SK-N-SH (cell line): ENCODE measurements around the gene ZSWIM5.

ENCODE experiments used
- CTCF ChIP-seq: fragments of 200-600 bp; sonication (generic); IDR thresholded peaks from 2 replicates; pipeline ENCODE4 v1.6.1; 2017; ENCODE audit warnings: antibody characterized with exemption, mild to moderate bottlenecking, moderate library complexity
- EP300 ChIP-seq, 2 experiments: IDR thresholded peaks; 2 replicates each; pipeline versions ENCODE4 v1.4.0 to v1.6.1; 2012; ENCODE audit warnings: borderline replicate concordance in 1 of 2, low read depth in 1 of 2, low read length in 1 of 2
- GABPA ChIP-seq: IDR thresholded peaks from 2 replicates; pipeline ENCODE4 v1.4.0; 2012; ENCODE audit warnings: low read depth, mild to moderate bottlenecking
- POLR2AphosphoS5 ChIP-seq: IDR thresholded peaks from 2 replicates; pipeline ENCODE4 v1.6.1; 2012; ENCODE audit warnings: low read depth, low read length
- SMC3 ChIP-seq: IDR thresholded peaks from 2 replicates; pipeline ENCODE4 v1.6.1; 2012; ENCODE audit warnings: low read depth, low read length, improper control_type of control experiment
- ZBTB33 ChIP-seq: IDR thresholded peaks from 2 replicates; pipeline ENCODE4 v1.4.0; 2012; ENCODE audit warnings: low read depth, borderline replicate concordance

- TF ChIP-seq POLR2AphosphoS5 (no peak), SMC3 (no peak), CTCF (no peak), ZBTB33 (no peak), GABPA (no peak), EP300 (IDR thresholded peaks at IDR 0.05; ENCODE audit: borderline replicate concordance in 1 of 2, low read depth in 1 of 2, low read length in 1 of 2) (no peak)
These were observed 58.1 kb downstream of the ZSWIM5 start for GRCh38 chr1:45148209-45148825.
